G401.6 (cell line): ENCODE data around the gene ZNF76.
A peak's percentile ranks its signal among the peaks of the same experiment; 100 is the strongest.

Experiments used
- FAIRE-seq: peaks from 2 replicates; lab custom pipeline; 2012; peaks lifted over from hg19 to GRCh38; lab: Jason Lieb, UNC

ZNF76 gene

DNA sequence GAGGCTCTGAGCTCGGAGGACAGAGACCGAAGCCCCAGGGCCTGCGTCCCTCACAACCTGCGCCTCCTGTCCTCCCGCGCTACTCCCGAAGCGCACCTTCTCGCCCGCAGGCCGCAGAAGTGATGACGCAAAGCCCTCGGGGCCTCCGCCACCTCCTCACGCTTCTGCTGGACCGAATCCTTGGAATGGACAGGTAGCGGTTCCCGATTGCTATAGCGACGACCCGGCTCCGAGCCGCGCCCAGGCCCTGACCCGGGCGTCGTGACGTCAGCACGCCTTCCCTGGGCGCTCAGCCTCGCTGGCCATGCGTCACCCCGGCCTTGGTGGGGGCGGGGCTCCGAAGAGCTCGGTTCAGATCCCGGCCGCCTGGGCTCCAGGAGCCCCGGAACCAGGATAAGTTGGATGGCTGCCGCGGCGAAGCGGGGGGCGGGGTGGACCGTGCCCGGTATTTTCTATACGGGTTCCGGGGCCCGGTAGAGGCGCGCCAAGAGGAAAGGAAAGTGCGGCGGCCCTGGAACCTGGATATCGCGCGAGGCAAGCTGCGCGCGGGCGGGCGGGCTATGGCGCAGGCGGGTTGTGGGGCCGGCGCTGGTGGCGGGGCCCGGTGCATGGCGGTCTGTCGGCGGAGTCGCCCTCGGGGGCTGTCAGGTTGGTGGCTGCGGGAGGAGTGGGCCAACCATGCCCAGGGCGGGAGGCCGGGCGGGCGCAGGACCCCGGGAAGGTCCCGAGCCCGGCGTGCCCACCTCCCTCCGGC, at the start of gene ZNF76:
Gene ZNF76 (plus strand): TSS at position 542 of the 754 bp plus-strand sequence. CDS start 21,417 bp downstream, outside the sequence.
- FAIRE-seq = peak; percentile 84

DNA sequence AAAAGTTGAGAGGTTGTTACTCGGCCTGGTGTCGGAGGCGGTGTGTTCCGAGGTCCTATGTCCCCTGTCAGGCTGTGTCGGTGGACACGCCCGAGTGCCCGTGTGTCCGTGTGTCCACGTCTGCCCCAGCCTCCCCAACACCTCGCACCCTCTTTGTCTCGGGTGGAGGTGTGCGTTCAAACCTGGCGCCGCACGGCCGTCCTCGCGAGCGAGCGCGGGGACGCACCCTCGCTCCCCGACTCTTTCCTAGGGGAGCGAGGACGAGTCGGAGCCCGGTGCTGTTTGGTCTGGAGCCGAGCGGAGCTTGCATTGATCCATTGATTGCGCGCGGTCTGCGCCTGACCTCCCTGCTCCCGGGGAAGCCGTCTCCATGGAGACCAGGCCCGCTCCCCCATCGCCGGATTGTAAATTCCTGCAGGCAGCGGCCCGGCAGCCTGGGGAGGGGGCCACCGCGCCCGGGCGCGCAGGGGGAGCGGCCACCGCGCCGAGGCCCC, 46.2 kb upstream of the ZNF76 start:
- FAIRE-seq = no peak

GRCh38 chr6:35213824-35214756, 45.4 kb upstream of the ZNF76 start, which contains the start of gene SCUBE3:
SCUBE3 (plus strand) TSS chr6:35213956; CDS start chr6:35214419, 463 bp downstream.
- no peak for FAIRE-seq

GRCh38 chr6:35214869-35215664, 44.5 kb upstream of the ZNF76 start:
- FAIRE-seq = no peak

- FAIRE-seq = no peak
Measured at GRCh38 chr6:35215665-35216411, 43.7 kb upstream of the ZNF76 start.

DNA sequence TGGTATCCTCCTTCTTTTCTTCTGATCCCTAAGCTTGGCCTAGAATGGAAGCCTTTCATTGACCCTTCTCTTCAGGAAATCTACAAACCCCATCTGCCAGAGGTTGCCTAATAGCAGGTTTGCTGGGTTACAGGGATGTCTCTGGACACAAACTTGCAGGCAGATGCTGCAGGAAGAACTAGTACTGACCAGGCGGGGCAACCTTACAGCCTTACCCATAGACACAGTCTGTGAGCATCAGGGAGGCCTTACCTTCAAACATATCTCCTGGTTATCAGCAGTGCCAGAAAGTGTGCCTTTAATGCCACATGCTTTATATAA, 43.2 kb upstream of the ZNF76 start:
- no peak for FAIRE-seq

DNA sequence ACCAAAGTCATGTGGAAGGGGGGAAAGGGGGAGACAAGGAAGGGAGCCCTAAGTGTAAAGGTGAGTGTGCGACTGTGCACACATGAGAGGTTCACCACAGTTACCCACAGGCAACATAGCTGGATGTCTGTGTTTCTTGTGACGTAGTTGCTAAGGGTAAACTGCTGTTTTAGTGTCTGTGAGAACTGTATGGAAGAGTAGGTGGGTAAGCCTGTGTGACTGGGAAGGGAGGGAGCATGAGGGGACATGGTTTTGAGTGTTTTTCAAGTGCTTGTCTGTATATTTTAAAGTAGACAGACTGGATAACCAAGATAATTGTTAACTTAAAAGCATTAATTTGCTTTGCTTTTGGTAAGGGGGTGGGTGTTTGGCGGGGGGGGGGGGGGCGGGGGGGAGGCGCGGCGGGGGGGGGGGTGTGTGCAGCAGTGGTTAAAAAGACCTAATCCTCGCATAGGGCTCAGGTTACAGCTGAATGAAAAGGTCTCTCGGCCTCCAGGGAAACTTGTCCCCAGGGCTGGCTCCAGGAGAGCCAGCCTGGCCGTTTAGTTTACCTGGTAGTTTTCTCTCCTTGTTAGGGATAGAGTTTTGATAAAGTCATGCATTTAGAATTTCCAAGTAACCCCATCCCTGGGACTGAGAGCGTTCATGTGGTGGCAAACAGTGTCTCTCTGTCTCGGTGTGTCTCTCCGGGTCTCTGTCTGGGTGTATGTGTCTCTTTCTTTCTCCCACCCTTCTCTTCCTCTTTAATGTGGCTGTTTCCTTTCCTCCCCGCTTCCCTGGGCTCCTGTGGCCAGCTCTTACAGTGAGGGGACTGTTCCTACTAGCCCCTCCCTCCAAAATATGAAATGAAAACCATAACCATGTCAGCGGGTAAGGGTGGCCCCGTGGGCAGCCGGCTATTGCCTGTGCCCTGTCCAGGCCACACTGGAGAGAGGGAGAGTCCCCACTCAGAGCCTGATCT, 42.4 kb upstream of the ZNF76 start:
- no peak for FAIRE-seq

DNA sequence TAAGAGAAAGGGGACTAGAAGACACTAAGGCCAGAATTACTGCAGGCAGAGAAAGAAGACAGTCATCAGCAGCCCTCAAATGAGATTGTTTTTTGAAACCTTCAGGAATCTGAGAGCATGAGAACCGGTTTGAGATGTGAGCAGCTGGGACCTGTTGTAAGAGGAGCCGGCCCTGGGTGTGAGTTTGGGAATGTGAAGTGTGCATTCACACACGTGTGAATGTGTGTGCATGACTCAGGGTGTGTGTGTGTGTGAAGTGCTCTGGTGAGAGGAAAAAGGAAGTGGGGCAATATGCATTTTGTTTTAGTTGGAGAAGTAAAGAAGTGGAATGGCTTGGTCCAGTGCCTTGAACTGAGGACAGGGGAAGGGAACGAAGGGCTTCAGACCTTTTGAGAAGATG, 41.5 kb upstream of the ZNF76 start:
- FAIRE-seq = no peak

- FAIRE-seq = no peak
Measured at GRCh38 chr6:35218456-35218855, 41.1 kb upstream of the ZNF76 start.

GRCh38 chr6:35219683-35220326, 39.7 kb upstream of the ZNF76 start:
- FAIRE-seq = no peak

DNA sequence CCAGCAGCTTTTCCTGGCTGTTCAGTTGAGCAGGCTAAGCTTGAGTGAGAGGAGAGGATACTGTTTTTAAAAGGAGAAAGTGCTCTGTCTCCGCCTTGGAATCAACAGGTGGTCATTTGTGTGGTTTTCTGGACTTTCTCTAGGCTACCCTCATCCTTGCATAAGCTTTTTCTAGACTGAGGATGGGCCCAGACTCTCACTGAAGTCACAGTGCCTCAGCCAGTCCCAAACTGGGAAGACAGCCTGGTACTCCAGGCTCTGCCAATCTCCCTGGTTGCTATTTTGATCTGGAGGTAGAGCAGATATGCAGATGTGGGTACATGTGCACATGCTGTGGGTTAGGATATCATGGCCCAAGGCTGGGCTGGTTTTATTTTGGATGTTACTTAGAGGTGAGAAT, 38.8 kb upstream of the ZNF76 start:
- FAIRE-seq = no peak

- FAIRE-seq = no peak
Measured at GRCh38 chr6:35223396-35223795, 36.1 kb upstream of the ZNF76 start.

- no peak for FAIRE-seq
Measured at GRCh38 chr6:35224720-35225119, 34.8 kb upstream of the ZNF76 start.

DNA sequence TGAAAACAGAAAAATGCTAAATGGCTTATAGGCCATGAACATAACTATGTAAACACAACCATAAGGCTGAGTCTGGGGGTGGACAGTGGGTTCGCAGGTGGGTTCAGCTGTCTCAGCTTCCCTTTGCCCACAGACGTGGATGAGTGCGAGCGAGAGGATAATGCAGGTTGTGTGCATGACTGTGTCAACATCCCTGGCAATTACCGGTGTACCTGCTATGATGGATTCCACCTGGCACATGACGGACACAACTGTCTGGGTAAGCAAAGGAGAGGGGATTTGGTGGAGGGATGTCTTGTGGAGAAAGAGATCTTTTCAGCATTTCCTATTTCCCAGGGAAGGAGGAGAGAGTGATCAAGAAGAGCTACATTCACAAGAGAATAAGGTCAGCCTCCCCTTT, 31.1 kb upstream of the ZNF76 start:
- FAIRE-seq = no peak

GRCh38 chr6:35229304-35229703, 30.2 kb upstream of the ZNF76 start:
- no peak for FAIRE-seq

DNA sequence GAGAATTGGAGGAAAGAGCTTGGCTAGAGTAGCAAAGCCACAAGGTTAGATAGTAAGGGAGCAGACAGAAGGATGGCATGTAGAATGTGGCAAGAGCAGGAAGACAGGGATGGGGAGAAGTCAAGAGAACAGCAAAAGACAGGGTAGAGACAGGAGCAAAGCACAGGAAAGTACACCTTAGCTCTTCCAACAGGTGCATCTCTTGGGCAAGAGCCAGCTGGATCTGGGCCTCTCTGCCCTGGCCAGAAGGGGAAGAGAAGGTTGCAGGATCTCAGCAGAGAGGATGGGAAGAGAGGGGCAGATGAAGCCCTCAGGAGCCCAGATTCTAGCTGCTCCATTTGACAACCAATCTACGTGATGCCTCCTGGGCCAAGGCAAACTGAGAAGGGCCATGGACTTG, 29.0 kb upstream of the ZNF76 start:
- no peak for FAIRE-seq

GRCh38 chr6:35230950-35231349, 28.6 kb upstream of the ZNF76 start:
- no peak for FAIRE-seq

DNA sequence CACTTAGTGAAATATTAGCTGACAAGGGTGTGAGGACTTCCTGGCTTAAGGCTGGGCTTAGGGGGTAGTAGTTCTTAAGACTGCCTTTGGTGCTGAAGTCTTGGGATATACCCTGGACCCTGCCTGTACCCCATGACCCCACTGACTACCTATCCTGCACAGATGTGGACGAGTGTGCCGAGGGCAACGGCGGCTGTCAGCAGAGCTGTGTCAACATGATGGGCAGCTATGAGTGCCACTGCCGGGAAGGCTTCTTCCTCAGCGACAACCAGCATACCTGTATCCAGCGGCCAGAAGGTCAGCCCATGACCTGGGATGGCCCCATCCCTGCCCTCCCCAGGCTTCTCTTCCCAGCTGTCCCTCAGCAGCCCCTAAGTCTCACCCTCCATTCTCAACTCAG, 28.0 kb upstream of the ZNF76 start:
- no peak for FAIRE-seq

DNA sequence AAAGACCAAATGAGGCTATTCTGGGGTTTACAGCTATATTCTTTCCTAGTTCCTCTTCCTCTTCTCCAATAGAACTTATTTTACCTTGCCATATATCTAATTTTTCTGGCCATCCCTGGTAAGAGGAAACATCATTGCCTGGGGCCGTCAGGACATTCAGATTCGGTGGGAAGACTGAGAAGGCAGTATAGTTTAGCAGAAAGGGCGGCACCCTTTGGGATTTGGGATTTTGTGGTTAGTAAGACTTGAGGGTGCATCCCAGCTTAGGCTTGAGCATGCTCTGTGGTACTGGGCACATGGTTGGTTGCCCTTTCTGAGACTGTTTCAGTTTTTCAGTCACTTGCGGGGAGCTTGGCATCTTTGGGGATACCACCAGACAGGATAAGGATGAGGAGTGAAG, 24.6 kb upstream of the ZNF76 start:
- FAIRE-seq = no peak

GRCh38 chr6:35236223-35236622, 23.3 kb upstream of the ZNF76 start:
- no peak for FAIRE-seq
